PFSK-1 (cell line): ENCODE data around the gene TFPI2.

ENCODE experiments used
- POLR2AphosphoS5 ChIP-seq: IDR thresholded peaks from 2 replicates; pipeline ENCODE4 v1.6.1; 2012; ENCODE audit warnings: low read depth, mild to moderate bottlenecking, control low read depth, low read length, moderate library complexity
- SIN3A ChIP-seq: IDR thresholded peaks from 2 replicates; pipeline ENCODE4 v1.6.1; 2012; ENCODE audit warnings: mild to moderate bottlenecking, low read length, moderate library complexity, borderline replicate concordance; ENCODE audit not compliant: insufficient read depth
- TAF1 ChIP-seq: IDR thresholded peaks from 2 replicates; pipeline ENCODE4 v1.6.1; 2012; ENCODE audit warnings: low read length, control low read depth, borderline replicate concordance; ENCODE audit not compliant: insufficient read depth

DNA sequence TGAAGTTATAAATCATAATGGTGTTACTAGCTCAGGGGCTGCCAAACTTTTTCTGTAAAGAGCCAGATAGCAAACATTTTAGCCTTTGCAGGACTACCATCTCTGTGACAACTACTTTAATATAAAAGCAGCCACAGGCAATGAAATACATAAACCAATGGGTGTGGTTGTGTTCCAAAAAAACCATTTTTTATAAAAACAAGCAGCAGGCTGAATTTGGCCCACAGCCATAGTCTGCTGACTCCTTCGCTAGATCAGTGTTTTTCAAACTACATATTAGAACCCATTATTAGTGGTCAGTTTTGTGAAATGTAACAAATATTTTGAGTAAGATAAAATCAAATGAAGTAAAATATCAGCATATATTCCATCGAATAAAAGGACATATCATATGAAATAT, 44.5 kb upstream of the TFPI2 start:
- TF ChIP-seq POLR2AphosphoS5 (no peak), SIN3A (no peak), TAF1 (no peak)
